ENCODE results near the gene TMEM266.

The TMEM266 gene

DNA sequence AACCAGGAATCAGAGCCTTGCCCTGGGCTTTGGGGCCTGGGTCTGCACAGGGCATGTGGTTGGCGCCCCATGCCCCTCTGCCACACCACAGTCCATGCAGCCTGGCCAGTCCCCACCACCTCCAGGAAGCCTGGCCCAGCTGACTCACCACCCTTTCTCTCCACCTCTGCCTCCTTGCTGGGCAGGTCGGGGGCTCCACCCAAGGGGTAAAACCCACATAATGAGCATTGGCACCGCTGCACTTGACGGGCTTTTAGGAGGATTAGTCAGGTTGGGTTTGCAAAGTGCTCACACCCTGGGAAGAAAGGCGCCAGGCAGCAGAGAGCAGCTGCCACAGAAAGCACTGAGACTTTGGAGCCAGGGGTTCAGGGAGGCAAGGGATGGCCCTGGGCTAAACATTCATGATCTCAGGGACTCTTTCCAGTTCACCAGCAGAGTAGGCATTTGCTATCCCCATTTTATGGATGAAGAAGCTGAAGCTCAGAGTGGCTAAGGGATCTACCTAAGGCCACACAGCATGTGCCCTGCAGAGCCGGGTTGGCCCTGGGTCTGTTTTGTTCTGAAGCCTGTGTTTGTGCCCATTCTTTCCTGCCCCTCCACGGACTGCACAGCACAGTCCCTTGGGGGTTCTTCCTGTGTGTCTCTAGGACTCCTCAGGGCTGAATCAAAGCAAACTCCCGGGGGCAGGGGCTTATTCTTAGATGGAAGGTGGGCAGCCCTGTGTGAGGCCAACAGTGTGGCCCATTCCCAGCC lies 138.1 kb downstream of the TMEM266 start:
- TF ChIP-seq, protein P1, sequence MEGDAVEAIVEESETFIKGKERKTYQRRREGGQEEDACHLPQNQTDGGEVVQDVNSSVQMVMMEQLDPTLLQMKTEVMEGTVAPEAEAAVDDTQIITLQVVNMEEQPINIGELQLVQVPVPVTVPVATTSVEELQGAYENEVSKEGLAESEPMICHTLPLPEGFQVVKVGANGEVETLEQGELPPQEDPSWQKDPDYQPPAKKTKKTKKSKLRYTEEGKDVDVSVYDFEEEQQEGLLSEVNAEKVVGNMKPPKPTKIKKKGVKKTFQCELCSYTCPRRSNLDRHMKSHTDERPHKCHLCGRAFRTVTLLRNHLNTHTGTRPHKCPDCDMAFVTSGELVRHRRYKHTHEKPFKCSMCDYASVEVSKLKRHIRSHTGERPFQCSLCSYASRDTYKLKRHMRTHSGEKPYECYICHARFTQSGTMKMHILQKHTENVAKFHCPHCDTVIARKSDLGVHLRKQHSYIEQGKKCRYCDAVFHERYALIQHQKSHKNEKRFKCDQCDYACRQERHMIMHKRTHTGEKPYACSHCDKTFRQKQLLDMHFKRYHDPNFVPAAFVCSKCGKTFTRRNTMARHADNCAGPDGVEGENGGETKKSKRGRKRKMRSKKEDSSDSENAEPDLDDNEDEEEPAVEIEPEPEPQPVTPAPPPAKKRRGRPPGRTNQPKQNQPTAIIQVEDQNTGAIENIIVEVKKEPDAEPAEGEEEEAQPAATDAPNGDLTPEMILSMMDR (IDR thresholded peaks at IDR 0.05; ENCODE audit: low read depth, low read length) = no peak
- no peak for DNase-seq (ENCODE audit: low read depth in 2 of 2)
- no peak overlapping the region for H3K4me3 ChIP-seq (replicated peaks in 1 of 2; ENCODE audit: low read depth in 2 of 2, low read length in 2 of 2)

DNA sequence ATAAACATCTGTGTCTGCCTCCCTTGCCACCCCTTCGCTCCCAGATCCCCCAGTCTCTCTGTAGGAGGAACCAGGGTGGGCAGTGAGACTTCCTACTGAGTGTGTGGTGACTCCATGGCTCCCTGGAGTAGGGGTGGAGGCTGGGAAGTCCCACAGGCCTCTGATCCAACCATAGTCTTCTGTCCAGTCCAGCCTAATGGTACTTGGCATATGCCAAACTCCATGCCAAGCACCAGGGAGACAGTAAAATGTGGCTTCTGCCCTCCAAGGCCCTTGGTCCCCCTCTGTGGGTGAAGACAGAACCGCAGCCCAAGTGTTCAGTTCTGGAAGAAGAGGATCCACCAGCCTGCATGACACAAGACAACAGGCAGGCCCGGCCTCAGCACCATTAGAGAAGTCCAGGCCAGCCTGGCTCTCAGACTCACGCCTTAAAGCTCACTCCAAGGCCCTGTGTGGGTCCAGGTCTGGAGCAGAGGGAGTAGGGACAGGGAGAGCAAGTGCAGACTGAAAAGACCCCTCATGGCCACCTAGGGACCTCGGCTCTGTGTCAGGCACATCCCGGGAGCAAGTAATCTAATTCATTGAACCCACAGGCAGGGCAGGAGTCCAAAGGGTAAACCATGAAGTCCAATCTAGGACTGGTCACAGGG lies 138.8 kb downstream of the TMEM266 start:
- TF ChIP-seq, protein P1 (IDR thresholded peaks at IDR 0.05; ENCODE audit: low read depth, low read length) = no peak
- DNase-seq (ENCODE audit: low read depth in 2 of 2) = no peak
- H3K4me3 ChIP-seq (replicated peaks in 1 of 2; ENCODE audit: low read depth in 2 of 2, low read length in 2 of 2) = no peak overlapping the region

DNA sequence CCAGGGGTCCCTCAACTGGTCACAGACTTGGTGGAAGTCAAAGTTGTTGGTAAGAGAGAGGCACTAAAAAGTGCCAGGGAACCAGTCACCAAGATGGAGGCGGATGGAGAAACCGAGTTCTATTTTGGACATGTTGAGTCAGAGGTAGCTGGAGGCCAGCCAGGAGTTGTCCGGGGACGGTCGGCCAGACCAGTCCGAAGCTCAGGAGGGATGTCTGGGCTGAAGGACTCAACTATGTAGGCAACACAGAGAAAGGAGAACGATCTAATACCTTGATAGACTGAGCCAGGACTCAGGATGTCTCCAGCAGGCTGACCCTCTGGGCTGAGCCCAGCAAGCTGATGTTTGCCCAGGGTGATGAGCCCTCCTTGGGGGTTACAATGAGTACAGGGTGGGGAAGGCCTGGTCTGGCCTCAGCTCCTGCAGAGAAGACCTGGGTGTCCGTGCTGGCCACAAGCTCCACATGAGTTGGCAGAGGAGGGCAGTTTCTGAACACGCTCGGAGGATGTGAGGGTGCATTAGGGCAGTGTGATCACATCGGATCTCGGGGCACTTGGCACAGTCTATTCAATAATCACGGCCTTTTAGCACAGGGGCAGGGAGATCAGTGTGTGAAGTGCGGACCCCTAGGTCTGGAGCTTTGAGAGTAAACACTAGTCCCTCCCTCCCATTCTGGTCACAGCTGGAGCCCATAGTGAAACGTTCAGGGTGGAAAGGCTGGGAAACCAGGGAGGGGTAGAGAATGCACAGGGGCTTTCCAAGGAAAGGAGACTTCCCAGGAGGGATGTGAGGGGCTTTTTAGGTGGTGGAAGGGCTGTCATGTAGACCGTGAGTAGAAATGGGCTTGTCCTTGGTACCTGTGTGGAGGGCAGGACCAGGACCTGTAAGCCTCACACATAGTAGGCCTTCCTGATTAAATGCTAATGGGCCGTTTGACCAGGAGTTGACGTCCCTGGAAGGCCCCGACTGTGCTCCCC lies 139.6 kb downstream of the TMEM266 start:
- H3K4me3 ChIP-seq (replicated peaks in 1 of 2; ENCODE audit: low read depth in 2 of 2, low read length in 2 of 2) = no peak overlapping the region
- TF ChIP-seq, protein P1 (IDR thresholded peaks at IDR 0.05; ENCODE audit: low read depth, low read length) = no peak
- peak; percentile 84 to 93 for DNase-seq (ENCODE audit: low read depth in 2 of 2)

DNA sequence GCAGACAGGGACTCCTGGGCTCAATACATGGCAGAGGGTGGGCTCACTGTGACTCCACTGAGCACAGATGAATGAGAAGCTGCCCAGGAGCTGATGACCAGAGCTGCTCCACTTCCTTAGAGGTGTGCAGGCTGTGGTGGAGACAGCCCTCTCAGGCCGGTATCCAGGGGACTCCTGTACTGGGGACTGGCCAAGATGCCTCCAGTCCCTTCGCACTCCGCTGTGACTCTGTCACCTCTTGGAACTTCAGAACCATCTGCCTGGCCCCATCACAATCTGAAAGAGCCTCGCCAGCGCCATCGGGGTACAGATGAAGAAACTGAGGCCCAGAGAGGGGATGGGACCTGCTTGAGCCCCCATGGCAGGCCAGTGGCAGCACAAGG lies 140.3 kb downstream of the TMEM266 start:
- H3K4me3 ChIP-seq (replicated peaks in 1 of 2; ENCODE audit: low read depth in 2 of 2, low read length in 2 of 2) = no peak overlapping the region
- TF ChIP-seq, protein P1 (IDR thresholded peaks at IDR 0.05; ENCODE audit: low read depth, low read length) = no peak
- no peak for DNase-seq (ENCODE audit: low read depth in 2 of 2)

DNA sequence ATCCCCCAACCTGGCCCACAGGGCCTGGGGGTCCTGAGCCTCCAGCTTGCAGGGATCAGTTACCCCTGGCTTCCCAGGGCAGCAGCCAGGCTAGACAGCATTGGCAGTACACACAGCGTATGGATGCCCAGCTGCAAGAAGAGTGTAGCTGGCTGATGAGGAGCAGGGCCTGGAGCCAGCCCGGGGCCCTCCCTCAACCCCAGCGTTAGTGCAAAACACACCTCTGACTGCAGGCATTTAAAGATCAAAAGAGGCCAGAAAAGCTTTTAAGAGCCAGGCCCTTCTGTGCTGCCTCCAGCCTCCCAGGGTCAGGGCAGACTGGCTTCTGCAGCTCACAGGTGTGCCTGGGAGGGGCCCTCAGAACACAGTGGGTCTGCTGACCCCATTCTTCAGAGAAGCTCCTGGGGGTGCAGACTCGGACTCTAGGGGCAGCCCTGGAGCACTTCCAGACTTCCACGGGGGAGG lies 140.9 kb downstream of the TMEM266 start:
- TF ChIP-seq, protein P1 (IDR thresholded peaks at IDR 0.05; ENCODE audit: low read depth, low read length) = no peak
- no peak for DNase-seq (ENCODE audit: low read depth in 2 of 2)
- no peak overlapping the region for H3K4me3 ChIP-seq (replicated peaks in 1 of 2; ENCODE audit: low read depth in 2 of 2, low read length in 2 of 2)

DNA sequence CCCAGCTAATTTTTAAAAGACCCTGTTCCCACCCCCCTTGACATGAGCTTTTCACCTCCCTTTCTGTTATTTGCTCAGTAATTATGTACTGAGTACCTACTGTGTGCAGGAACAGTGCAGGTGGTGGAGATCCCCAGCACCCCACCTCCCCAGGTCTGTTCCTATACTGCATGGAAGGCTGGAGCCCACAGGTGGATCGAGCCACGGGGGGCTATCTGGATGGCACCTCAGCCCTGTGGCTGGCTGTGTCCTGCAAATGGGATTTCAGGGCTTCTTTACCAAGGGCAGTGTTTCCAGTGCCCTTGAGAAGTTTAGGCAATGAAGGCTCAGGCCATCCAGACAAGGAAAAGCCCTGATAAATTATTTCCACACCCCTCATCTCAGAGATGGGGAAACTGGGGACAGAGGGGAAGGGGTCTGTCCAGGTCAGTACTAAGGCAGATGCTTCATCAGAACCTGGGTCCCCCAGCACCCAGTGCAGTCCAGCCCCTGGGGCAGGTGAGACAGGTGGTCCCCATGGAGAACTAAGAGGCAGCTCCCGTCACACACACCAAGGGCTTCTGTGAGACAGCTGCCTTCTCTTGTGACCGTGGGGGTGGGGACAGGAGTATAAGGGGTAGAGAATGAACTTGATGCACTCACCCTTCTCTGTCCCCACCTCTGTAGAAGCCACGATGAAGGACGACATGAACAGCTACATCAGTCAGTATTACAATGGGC lies 141.9 kb downstream of the TMEM266 start:
- no peak overlapping the region for H3K4me3 ChIP-seq (replicated peaks in 1 of 2; ENCODE audit: low read depth in 2 of 2, low read length in 2 of 2)
- no peak for DNase-seq (ENCODE audit: low read depth in 2 of 2)
- TF ChIP-seq, protein P1 (IDR thresholded peaks at IDR 0.05; ENCODE audit: low read depth, low read length) = no peak

Data from cardiac fibroblast (primary cell).